MM.1S (cell line): ENCODE data around the gene RNFT2.

Experiments used
- CTCF ChIP-seq: fragments of 300-600 bp; sonication (generic); IDR thresholded peaks from 2 replicates; pipeline ENCODE4 v1.5.1; 2016; ENCODE audit warnings: antibody characterized with exemption, low read length, mixed read lengths
- EZH2 ChIP-seq: fragments of 300-600 bp; sonication (generic); optimal IDR thresholded peaks from 2 replicates; pipeline ENCODE3; 2017; ENCODE audit warnings: low read depth, mild to moderate bottlenecking, antibody characterized with exemption, low read length, mixed read lengths

GRCh38 chr12:116802018-116802417 lies 63.9 kb downstream of the RNFT2 start:
- TF ChIP-seq CTCF (no peak), EZH2 (no peak)
